Measurements from ENCODE around the gene MRFAP1. TPM values are rescaled to one million over a fixed set of nuclear protein-coding genes. Genes with fewer than 3 reads are reported as not detected.
"Not testable (repeated sequence)": the region's sequence is repeated elsewhere in the genome, so short reads cannot be mapped to it uniquely, and the experiment has no call there.

Gene MRFAP1
- total and polyA plus RNA-seq, 2 donors (not counting 1 experiment from before 2014, with no cell fraction given): 99.1 to 261 TPM

GRCh38 chr4:6647582-6648230, 7.2 kb downstream of the MRFAP1 start:
- Histone ChIP-seq H3K4me1 (ENCODE audit: control insufficient read depth, extremely low read depth, insufficient read depth, low read length) (no peaks in the 10 kb centered on the region), H3K4me3 (replicated peaks in 1 of 4; ENCODE audit: control extremely low read depth in 1 of 4, insufficient read depth in 1 of 4, low read depth in 3 of 4, low read length in 4 of 4) (no peak overlapping the region), H2AFZ (ENCODE audit: low read length) (no peak overlapping the region), H4K20me1 (ENCODE audit: control insufficient read depth, extremely low read depth, insufficient read depth, low read length) (no peaks in the 10 kb centered on the region), H3K79me2 (ENCODE audit: control insufficient read depth, insufficient read depth, low read length) (peaks cover 9% of the 10 kb centered on the region), H3K9me3 (ENCODE audit: control insufficient read depth, insufficient read depth, low read depth, low read length) (no peaks in the 10 kb centered on the region), H3K36me3 (ENCODE audit: control insufficient read depth, insufficient read depth, low read length) (peaks cover 1% of the 10 kb centered on the region), H3K9ac (ENCODE audit: insufficient read depth, low read length) (no peak overlapping the region), H3K4me2 (ENCODE audit: extremely low read depth, insufficient read depth, low read length) (no peak overlapping the region), H3K27ac (ENCODE audit: insufficient read depth, low read length) (no peak overlapping the region), H3K27me3 (ENCODE audit: control insufficient read depth, insufficient read depth, low read length) (no peaks in the 10 kb centered on the region)
- no peak for DNase-seq (ENCODE audit: low read depth in 2 of 2)
- TF ChIP-seq, protein P1, sequence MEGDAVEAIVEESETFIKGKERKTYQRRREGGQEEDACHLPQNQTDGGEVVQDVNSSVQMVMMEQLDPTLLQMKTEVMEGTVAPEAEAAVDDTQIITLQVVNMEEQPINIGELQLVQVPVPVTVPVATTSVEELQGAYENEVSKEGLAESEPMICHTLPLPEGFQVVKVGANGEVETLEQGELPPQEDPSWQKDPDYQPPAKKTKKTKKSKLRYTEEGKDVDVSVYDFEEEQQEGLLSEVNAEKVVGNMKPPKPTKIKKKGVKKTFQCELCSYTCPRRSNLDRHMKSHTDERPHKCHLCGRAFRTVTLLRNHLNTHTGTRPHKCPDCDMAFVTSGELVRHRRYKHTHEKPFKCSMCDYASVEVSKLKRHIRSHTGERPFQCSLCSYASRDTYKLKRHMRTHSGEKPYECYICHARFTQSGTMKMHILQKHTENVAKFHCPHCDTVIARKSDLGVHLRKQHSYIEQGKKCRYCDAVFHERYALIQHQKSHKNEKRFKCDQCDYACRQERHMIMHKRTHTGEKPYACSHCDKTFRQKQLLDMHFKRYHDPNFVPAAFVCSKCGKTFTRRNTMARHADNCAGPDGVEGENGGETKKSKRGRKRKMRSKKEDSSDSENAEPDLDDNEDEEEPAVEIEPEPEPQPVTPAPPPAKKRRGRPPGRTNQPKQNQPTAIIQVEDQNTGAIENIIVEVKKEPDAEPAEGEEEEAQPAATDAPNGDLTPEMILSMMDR (conservative IDR thresholded peaks at IDR 0.05 in 1 of 2, IDR thresholded peaks at IDR 0.05 in 1 of 2; ENCODE audit: low read depth in 1 of 2, low read length in 2 of 2): no peak
- TF ChIP-seq EZH2 (IDR thresholded peaks at IDR 0.05; ENCODE audit: low read length, missing control alignments): no peak

- H3K4me2 ChIP-seq (ENCODE audit: extremely low read depth, insufficient read depth, low read length): no peak overlapping the region
- TF ChIP-seq, protein P1 (conservative IDR thresholded peaks at IDR 0.05 in 1 of 2, IDR thresholded peaks at IDR 0.05 in 1 of 2; ENCODE audit: low read depth in 1 of 2, low read length in 2 of 2): no peak
- H3K9me3 ChIP-seq (ENCODE audit: control insufficient read depth, insufficient read depth, low read depth, low read length): no peaks in the 10 kb centered on the region
- no peaks in the 10 kb centered on the region for H3K27me3 ChIP-seq (ENCODE audit: control insufficient read depth, insufficient read depth, low read length)
- no peak overlapping the region for H3K9ac ChIP-seq (ENCODE audit: insufficient read depth, low read length)
- no peak overlapping the region for H3K27ac ChIP-seq (ENCODE audit: insufficient read depth, low read length)
- no peaks in the 10 kb centered on the region for H3K4me1 ChIP-seq (ENCODE audit: control insufficient read depth, extremely low read depth, insufficient read depth, low read length)
- H3K36me3 ChIP-seq (ENCODE audit: control insufficient read depth, insufficient read depth, low read length): no peaks in the 10 kb centered on the region
- H3K79me2 ChIP-seq (ENCODE audit: control insufficient read depth, insufficient read depth, low read length): no peaks in the 10 kb centered on the region
- DNase-seq (ENCODE audit: low read depth in 2 of 2): no peak
- H3K4me3 ChIP-seq (replicated peaks in 1 of 4; ENCODE audit: control extremely low read depth in 1 of 4, insufficient read depth in 1 of 4, low read depth in 3 of 4, low read length in 4 of 4): no peak overlapping the region
- no peaks in the 10 kb centered on the region for H4K20me1 ChIP-seq (ENCODE audit: control insufficient read depth, extremely low read depth, insufficient read depth, low read length)
- H2AFZ ChIP-seq (ENCODE audit: low read length): no peak overlapping the region
Measured at GRCh38 chr4:6649216-6649615, 8.7 kb downstream of the MRFAP1 start.

- not testable (repeated sequence) for H3K27me3 ChIP-seq (ENCODE audit: control insufficient read depth, insufficient read depth, low read length); H3K4me2 ChIP-seq (ENCODE audit: extremely low read depth, insufficient read depth, low read length); DNase-seq (ENCODE audit: low read depth in 2 of 2); H2AFZ ChIP-seq (ENCODE audit: low read length); H3K36me3 ChIP-seq (ENCODE audit: control insufficient read depth, insufficient read depth, low read length); H3K79me2 ChIP-seq (ENCODE audit: control insufficient read depth, insufficient read depth, low read length); H3K4me3 ChIP-seq (replicated peaks in 1 of 4; ENCODE audit: control extremely low read depth in 1 of 4, insufficient read depth in 1 of 4, low read depth in 3 of 4, low read length in 4 of 4); H3K4me1 ChIP-seq (ENCODE audit: control insufficient read depth, extremely low read depth, insufficient read depth, low read length); H3K9me3 ChIP-seq (ENCODE audit: control insufficient read depth, insufficient read depth, low read depth, low read length); H3K27ac ChIP-seq (ENCODE audit: insufficient read depth, low read length); H4K20me1 ChIP-seq (ENCODE audit: control insufficient read depth, extremely low read depth, insufficient read depth, low read length); H3K9ac ChIP-seq (ENCODE audit: insufficient read depth, low read length)
Measured at GRCh38 chr4:6654211-6654610, 13.7 kb downstream of the MRFAP1 start.

DNA sequence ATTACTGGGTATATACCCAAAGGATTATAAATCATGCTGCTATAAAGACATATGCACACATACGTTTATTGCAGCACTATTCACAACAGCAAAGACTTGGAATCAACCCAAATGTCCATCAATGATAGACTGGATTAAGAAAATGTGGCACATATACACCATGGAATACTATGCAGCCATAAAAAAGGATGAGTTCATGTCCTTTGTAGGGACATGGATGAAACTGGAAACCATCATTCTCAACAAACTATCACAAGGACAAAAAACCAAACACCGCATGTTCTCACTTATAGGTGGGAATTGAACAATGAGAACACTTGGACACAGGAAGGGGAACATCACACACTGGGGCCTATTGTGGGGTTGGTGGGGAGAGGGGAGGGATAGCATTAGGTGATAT, 14.8 kb downstream of the MRFAP1 start:
- H3K4me1 ChIP-seq (ENCODE audit: control insufficient read depth, extremely low read depth, insufficient read depth, low read length); H3K27me3 ChIP-seq (ENCODE audit: control insufficient read depth, insufficient read depth, low read length); H3K4me3 ChIP-seq (replicated peaks in 1 of 4; ENCODE audit: control extremely low read depth in 1 of 4, insufficient read depth in 1 of 4, low read depth in 3 of 4, low read length in 4 of 4); H3K9me3 ChIP-seq (ENCODE audit: control insufficient read depth, insufficient read depth, low read depth, low read length); H4K20me1 ChIP-seq (ENCODE audit: control insufficient read depth, extremely low read depth, insufficient read depth, low read length); H3K36me3 ChIP-seq (ENCODE audit: control insufficient read depth, insufficient read depth, low read length); H3K27ac ChIP-seq (ENCODE audit: insufficient read depth, low read length); H3K9ac ChIP-seq (ENCODE audit: insufficient read depth, low read length); H3K4me2 ChIP-seq (ENCODE audit: extremely low read depth, insufficient read depth, low read length); DNase-seq (ENCODE audit: low read depth in 2 of 2); H2AFZ ChIP-seq (ENCODE audit: low read length); H3K79me2 ChIP-seq (ENCODE audit: control insufficient read depth, insufficient read depth, low read length): not testable (repeated sequence)
